ENCODE measurements around the gene KLHL26.
"Not testable (repeated sequence)": the region's sequence is repeated elsewhere in the genome, so short reads cannot be mapped to it uniquely, and the experiment has no call there.

Gene KLHL26, protein sequence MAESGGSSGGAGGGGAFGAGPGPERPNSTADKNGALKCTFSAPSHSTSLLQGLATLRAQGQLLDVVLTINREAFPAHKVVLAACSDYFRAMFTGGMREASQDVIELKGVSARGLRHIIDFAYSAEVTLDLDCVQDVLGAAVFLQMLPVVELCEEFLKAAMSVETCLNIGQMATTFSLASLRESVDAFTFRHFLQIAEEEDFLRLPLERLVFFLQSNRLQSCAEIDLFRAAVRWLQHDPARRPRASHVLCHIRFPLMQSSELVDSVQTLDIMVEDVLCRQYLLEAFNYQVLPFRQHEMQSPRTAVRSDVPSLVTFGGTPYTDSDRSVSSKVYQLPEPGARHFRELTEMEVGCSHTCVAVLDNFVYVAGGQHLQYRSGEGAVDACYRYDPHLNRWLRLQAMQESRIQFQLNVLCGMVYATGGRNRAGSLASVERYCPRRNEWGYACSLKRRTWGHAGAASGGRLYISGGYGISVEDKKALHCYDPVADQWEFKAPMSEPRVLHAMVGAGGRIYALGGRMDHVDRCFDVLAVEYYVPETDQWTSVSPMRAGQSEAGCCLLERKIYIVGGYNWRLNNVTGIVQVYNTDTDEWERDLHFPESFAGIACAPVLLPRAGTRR

DNA sequence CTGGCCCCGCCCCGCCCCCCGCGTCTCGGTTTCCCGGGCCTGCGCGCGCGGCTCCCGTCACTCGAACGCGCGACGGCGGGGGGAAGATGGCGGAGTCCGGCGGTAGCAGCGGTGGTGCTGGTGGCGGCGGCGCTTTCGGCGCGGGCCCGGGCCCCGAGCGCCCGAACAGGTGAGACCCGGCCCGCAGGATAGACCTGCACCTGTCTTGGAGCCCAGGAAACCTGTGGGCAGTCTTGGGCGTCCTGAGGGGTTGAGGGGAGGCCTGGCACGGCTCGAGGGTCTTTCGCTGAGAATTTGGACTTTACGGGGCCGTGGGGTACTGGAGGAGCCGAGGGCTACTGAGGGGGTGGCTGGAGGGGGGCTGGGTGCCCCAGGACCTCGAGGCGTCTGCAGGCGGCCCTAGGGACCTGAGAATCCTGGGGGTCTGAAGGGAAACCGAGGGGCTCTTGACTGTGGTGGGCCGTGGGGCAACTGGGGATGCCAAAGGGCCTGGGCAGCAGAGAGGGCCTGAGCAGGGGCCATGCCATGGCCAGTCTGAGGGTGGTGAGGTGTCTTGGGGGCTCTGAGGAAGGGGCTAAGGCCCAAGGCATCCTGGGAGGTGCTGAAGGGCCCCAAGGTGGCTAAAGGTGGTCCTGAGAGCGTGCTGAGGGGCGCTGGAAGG is at the start of gene KLHL26:
Gene KLHL26 (plus strand): TSS at position 60 of the 661 bp plus-strand sequence. CDS start 27 bp downstream, at position 87.
- no peak for DNase-seq

DNA sequence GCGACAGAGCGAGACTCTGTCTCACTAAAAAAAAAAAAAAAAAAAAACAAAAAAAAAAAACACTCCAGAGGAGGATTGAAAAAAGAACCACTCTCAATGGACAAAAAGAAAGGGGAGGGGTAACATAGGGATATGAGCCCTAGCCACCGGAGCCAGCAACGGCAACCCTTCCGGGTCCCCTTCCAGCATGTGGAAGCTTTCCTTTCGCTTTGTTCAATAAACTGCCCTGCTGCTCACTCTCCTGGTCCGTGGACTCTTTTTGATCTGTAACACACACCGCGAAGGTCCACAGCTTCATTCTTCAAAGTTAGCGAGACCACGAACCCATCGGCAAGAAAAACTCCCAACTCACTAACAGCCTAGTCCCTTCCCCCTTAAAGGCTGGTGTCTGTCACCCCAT is 49.3 kb upstream of the KLHL26 start:
- DNase-seq, result no peak

DNA sequence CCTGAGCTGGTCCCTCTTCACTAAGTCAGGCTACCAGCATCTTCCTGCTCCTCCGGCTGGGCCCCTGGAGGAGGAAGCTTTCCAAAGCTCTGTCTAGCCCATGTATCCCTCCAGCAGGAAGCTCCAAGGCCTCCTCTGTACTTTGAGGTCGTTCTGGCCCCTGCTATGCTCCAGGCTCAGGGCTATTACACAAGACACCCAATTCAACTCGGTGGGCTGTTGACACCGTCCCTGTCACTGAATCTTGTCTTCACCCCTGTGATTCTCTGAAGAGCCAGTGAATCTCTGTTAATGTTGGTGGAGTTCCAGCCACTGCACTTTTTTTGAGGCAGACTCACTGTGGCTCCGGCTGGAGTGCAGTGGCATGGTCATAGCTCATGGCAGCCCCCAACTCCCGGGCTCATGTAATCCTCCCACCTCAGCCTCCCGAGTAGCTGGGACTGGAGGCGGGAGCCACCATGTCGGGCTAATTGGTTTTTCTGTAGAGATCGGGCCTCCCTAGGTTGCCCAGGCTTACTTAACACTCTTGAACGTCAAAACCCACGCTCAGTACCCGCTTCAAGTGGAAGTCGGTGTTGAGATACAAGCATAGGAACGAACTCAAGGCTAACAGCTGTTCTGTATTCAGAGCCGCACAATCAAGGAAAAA is 48.7 kb upstream of the KLHL26 start:
- peak; percentile 52 for DNase-seq

DNA sequence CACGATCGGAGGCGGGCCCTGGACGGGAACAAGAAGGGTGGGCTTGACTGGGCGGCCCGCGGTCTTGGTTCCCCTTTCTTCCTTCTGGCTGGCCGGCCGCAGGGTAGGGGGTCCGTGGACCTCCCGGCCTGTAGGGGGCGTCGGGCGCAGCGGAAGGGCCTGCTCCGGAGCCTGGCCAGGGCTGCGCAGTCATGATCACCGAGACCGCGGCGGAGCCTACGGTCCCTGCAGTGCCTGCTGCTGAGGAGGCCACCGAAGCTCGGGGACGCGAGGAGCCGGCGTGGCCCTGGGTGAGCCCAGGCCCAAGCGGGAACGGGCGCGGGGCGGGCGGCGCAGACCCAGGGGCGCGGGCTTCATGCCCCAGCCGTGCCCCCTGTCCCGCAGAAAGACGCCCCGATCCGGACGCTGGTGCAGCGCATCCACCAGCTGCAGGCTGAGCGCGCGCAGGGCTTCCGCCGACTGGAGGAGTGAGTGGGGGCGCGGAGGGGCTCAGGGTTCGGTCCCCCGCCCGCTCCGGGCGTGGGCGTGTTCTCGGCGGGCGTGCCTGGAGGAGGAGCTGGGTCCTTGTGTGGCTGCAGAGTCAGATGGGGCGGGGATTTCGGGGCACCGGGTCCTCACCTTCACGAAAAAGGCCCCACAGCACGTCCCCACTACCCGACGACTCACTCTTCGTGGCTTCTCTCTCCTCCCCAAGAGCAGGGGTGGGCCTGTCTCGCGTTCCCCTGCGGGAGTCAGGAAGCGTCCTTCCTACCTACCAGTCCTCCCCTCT is 48.0 kb upstream of the KLHL26 start, which contains the start of gene REX1BD:
Gene REX1BD (plus strand): TSS at position 188 of the 769 bp plus-strand sequence. CDS start 4 bp downstream, at position 192.
- DNase-seq, result peak; percentile 92

DNA sequence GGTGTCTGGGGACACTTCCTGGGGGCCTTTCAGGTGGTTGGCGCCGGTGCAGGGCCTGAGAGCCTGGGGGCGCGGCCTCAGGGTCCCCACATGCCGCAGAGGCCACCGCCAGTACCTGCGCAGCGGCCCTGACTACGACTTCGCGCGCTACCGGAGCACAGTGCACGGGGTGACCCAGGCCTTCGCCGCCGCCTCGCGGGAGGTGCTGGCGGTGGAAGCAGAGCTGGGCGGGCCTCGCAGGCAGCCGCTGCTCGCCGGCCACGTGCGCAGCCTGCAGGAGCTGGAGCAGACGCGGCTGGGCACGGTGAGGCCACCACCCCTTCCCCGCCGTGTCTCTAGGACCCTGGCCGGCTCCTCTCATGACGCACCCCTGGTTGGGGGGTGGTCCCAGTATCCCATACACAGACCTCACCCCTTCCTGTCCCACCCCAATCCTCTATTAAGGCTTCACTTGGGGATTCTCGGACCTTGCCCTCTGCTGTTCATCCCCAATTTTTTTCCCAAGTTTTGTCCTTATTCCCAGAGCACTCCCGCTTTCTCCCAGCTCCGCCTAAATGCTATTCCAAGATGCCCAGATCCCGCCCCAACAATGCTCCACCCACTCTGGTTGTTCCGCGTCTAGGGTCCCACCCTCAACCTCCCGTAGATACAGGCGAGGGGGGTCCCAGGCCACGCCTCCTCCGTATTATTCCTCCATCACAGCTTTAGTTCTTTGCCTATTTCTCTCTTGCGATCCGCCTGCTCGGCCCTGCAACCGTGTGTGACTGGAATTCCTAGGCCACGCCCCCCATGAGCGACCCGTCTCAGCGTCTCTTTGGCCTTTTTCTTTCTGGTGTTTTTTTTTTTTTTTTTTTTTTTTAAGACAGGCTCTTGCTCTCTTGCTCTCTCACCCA is 47.2 kb upstream of the KLHL26 start:
- DNase-seq, result peak; percentile 64

DNA sequence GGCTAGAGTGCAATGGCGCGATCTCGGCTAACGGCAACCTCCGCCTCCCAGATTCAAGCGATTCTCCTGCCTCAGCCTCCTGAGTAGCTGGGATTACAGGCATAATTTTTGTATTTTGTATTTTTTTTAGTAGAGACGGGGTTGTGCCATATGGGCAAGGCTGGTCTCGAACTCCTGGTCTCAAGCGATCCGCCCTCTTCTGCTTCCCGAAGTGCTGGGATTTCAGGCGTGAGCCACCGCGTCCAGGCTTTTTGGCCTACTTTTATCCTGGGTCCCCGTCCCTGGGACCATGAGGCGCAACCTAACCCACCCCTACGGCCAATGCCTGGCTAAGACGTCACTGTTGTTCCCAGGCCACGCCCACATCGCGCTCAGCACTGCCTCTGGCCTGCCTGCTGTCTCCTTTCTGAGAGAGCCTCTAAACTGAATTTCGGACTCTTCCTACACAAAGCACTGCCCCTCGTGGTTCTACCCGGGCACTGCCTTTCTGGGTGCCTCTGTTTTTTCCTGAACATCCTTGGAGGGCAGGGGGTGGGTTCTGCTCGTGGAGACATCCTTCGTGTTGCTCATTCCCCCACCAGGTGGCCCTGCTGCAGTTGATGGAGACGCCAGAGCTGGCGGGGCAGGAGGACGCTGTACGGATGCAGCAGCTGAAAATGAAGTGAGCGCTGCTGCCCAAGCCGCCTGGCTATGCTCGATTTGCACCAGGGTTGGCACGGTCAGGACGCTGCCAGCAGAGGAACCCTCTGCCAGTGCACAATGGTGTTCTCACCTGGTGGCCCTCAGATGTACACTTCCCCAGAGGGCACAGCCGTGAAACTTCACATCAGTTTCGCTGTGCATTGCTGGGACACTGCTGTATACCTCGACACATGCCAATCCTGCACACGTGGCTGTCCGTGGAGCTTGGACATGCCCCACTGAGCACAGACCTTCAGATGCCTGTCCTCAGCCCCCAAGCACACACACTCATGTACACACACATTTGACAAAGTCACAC is 46.3 kb upstream of the KLHL26 start:
- DNase-seq, result no peak

DNA sequence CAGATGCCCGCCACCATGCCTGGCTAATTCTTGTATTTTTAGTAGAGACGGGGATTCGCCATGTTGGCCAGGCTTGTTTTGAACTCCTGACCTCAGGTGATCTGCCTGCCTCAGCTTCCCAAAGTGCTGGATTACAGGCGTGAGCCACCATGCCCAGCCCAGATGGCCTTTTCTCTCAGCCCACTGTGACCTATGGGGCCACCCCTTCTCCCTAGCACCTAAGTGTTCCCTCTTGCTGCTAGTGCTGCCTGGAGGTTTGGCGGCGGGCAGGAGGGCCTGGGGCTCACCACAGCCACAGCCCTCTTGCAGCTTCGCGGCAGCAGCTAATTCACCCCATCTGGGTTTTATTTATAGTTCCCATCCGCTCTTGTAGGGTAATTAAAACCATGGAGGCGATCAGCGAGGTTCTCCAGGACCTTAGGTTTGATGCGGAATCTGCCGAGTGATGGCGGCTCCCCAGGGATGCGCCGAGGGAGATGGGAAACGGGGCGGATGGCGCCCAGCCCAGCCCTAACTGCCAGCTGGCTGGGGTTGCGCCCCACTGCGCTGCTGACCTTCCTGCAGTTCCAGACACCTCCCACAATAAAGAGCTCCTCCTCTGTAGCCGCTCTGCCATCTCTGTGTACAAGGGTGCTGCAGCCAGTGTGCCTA is 45.0 kb upstream of the KLHL26 start:
- peak; percentile 33 for DNase-seq

DNA sequence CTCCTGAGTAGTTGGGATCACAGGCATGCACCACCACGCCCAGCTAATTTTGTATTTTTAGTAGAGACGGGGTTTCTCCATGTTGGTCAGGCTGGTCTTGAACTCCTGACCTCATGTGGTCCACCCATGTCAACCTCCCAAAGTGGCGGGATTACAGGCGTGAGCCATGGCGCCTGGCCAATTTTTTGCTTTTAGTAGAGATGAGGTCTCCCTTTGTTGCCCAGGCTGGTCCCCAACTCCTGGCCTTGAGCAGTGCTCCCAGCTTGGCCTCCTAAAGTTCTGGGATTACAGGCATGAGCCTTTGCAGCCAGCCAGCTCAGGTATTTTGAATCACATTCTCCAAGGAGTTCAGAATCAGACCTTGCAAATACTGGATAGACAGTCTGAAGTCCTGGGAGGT is 44.1 kb upstream of the KLHL26 start:
- peak; percentile 28 for DNase-seq

DNA sequence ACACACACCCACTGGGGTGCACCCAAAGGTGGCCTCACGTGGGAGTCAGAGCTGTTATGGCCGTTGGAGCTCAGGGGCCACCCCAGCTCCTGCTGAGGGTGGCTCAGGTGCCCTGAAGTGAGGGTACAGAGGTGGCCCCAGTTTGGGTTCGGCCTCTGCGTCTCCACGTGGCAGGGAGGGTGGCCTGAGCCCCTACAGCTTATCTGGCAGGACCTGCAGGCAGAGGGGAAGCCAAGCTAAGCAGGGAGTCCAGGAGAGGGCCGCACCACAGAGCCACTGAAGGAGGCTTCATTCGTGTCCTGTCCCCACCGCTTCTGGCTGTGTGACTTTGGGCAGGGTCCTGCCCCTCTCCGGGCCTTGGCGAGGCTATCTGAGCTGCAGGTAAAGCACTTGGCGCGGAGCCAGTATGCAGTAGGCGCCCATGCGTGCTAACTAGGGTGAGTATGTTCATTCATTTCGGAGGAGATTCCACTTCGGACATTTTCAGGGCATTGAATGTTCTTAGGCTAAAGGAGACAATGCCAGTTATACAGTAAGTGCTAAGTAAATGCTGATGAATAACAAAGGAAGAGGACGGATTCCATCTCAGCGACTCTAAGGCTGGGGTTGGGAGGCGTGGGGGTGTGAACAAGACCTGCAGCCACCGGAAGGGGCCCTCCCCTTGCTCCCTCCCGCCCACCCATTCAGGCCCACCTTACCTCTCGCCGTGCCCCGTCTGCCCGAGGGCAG is 43.3 kb upstream of the KLHL26 start:
- DNase-seq, result no peak

DNA sequence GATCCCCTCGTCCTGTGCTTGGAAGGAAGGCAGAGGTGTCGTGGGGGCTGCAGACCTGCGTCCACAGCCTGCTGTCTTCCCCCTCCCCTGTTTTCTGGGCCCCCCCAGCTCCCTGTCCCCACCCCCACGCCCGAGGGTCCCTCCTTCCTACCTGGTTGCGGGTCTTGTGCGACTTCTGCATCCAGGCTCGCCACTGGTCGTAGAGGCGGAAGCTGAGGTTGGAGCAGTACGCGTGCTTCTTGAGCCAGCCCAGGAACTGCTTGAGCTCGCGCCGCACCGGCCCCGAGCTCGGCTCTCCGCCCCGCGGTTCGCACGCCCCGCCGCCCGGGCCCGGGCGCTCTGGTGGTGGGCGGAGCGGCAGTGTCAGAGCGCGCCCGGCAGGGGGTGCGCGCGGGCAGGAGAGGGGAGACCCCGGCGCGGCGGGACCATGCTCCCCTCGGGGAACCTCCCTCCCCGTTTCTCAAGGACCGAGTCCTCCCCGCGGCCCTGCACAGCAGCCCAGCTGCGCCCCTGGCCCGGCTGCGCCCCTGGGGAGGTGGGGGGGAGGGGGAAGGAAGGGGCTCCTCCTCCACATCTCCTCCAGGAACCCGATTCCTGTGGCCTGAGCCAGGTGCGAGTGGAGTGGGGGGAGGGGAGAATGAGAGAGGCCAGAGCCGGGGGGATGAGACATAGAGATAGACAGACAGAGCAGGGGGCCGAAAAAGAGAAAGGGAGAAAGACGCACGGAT is 42.6 kb upstream of the KLHL26 start:
- DNase-seq, result peak; percentile 76

DNA sequence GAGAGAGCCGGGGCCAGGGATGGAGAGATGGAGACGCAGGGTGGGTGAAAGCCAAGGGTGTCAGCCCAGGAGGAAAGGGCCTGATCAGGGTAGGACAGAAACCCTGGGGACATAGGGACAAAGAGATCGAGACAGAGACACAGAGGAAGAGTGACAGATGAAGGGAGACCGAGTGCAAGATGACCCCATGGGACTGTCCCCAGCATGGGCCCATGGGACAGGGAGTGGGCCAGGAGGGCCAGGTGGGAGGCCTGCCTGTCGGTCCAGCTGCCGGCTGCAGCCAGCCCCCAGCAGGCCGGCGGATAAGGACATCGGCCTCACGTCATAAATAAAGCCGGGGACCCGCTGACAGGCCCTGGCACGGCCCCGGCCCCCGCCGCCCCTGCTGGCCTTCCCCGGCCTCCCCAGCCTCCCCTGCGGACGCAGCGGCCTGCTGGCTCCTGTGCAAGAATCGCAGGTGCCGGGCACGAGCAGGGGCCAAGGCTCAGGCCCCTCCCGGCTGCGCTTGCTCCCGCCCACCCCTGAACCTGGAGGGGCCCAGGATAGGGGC is 41.9 kb upstream of the KLHL26 start:
- no peak for DNase-seq

DNA sequence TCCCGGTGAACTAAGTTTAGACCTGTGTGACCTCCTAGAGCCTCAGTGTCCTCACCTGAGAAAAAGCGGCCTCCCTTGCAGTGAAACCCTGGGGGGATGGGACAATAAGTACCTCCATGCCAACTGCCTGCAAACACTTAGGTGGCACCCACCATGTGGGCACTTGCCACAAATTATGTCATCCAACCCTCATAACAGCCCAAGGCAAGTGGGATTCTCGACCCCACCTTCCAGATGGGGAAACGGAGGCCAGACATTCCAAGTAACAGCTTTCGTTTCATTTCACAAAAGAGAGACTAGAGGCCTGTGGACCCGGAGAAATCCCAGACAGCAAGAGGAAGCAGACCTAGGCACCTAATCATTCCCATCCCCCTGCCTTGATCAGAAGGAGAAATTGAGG is 41.4 kb upstream of the KLHL26 start:
- no peak for DNase-seq

DNA sequence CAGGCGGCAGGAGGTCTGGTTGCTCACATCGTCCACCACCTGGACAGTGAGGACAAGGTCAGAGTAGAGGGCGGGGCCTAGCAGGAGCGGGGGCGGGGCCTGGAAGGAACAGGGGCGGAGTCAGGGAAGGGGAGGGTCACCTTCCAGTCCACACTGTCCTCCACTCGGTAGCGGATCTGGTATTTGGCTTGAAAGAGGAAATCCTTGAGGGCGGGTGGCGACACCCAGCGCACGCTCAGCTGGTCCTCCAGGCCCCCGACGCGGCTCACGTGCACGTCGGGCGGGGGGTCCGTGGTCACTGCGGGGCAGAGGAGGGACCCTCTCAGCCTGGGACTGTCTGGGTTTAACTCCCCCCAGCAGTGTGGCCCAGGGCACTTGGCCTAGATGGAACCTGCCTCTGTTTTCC is 40.1 kb upstream of the KLHL26 start:
- peak; percentile 82 for DNase-seq

DNA sequence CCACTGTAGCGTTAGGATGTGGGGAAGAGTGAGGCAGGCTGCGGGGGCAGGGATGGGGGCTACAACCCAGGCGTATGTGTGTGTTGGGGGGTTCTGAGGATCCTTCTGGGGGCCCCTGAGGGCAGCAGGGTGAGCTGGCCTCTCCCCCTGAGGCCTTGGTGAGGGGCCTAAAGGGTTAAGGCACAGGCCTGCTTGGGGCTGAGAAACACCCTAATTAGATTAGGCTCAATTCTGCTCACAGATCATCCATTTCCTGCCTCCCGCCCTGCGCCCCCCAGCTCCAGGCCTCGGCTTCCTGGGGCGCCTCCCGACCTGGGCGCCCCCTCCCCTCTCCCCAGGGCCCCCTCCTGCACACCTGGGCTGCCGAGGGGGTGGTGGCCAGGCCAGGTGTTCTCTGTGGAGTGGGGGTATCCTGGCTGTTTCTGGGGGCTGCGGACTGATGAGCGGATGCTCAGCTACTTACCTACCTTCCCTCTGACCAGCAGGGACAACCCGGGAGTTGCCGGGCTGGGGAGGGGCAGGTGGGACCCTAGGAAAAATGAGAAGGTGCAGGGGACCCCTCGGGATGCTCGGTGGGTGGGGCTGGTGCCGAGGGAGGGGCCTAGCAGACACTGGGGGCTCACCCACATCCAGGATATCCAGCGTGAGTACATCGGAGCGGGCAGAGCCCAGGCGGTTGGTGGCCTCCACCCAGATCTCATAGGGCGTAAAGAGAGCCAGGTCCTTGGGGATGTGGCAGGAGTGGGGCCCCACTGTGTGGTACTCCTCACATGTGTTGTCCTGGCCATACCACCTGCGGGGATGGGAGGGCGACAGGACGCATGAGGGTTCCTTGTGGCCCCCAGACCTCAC is 38.8 kb upstream of the KLHL26 start:
- DNase-seq, result no peak

DNA sequence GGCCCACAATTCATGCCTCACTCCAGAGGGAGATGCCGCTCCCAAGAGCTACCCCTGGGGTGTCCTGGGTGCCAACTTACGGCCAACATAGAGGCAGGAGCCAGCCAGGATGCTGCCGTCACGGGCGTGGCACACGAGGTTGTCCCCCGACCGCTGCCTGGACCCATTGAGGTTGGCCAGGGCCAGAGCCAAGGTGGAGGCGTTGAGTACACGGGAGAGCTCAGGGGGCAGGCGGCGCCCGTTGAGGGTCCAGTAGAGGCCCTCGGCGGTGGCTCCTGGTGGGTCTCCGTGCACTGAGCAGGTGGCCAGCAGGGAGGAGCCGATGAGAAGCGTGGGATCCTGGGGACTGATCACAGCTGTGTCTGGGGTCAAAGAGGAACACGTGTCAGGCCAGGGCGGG is 37.3 kb upstream of the KLHL26 start:
- DNase-seq, result no peak

DNA sequence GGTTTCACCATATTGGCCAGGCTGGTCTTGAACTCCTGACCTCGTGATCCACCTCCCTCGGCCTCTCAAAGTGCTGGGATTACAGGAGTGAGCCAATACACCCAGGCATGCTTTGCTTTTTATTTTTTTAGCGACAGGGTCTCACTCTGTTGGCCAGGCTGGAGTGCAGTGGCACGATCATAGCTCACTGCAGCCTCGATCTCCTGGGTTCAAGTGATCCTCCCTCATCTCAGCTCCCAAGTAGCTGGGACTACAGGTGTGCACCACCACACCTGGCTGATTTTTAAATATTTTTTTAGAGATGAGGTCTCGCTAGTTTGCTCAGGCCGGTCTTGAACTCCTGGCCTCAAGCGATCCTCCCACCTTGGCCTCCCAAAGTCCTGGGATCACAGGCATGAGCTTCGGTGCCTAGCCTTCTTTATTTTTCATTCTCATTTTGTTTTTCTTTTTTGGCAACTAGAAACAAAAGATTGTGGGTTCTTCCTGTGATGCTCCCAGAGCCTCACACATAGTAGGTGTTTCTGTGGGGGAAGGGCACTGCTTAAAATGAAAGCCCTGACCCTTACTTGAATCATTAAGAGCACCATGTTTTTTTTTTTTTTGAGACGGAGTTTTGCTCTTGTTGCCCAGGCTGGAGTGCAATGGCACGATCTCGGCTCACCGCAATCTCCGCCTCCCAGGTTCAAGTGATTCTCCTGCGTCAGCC is 36.0 kb upstream of the KLHL26 start:
- not testable (repeated sequence) for DNase-seq

Data from MV-4-11 (cell line).